Activated naive CD4-positive, alpha-beta T cell treated with anti-CD3 and anti-CD28 coated beads, Interleukin-2, amount 10 ng/mL, durations not matched to agents 7 days and 5 days (primary cell): ENCODE measurements around the gene FTH1.

ENCODE experiments used
- CTCF ChIA-PET: fragments of 350-600 bp; sonication (Branson Sonifier 250); formaldehyde crosslinking; loops from one replicate; lab custom pipeline; 2021; ENCODE audit warnings: antibody characterized with exemption; lab: Charles Lee
- DNase-seq: peaks from one replicate; pipeline ENCODE4 v3.0.0-alpha.2; 2020
- H3K27ac Mint-ChIP-seq: one replicate; pipeline ENCODE4 v1.8.0; 2021; ENCODE audit warnings: mild to moderate bottlenecking, moderate library complexity, mixed read lengths
- H3K27me3 Mint-ChIP-seq: one replicate; pipeline ENCODE4 v1.8.0; 2021; ENCODE audit warnings: mild to moderate bottlenecking, mixed read lengths
- H3K36me3 Mint-ChIP-seq: one replicate; pipeline ENCODE4 v1.8.0; 2021; ENCODE audit warnings: mixed read lengths
- H3K4me1 Mint-ChIP-seq: one replicate; pipeline ENCODE4 v1.8.0; 2021; ENCODE audit warnings: mixed read lengths
- H3K4me3 Mint-ChIP-seq: one replicate; pipeline ENCODE4 v1.8.0; 2021; ENCODE audit warnings: mild to moderate bottlenecking, moderate library complexity, mixed read lengths
- H3K9me3 Mint-ChIP-seq: one replicate; pipeline ENCODE4 v1.8.0; 2021; ENCODE audit warnings: mixed read lengths

Gene FTH1

GRCh38 chr11:61930933-61931332 lies 36.5 kb downstream of the FTH1 start:
- no peak overlapping the region for H3K4me3 Mint-ChIP-seq
- no peak overlapping the region for H3K27ac Mint-ChIP-seq
- CTCF ChIA-PET, result interaction anchor here (0.9 to 2.0 kb wide), 5 partner anchors 15 to 151 kb away, joined by 3 to 8 read pairs (median 4); no protein-coding TSS in a partner anchor
- peaks cover 28% of the 10 kb centered on the region for H3K27me3 Mint-ChIP-seq
- no peak for DNase-seq
- peaks cover under 1% of the 10 kb centered on the region for H3K9me3 Mint-ChIP-seq
- H3K4me1 Mint-ChIP-seq, result no peaks in the 10 kb centered on the region
- H3K36me3 Mint-ChIP-seq, result no peaks in the 10 kb centered on the region

DNA sequence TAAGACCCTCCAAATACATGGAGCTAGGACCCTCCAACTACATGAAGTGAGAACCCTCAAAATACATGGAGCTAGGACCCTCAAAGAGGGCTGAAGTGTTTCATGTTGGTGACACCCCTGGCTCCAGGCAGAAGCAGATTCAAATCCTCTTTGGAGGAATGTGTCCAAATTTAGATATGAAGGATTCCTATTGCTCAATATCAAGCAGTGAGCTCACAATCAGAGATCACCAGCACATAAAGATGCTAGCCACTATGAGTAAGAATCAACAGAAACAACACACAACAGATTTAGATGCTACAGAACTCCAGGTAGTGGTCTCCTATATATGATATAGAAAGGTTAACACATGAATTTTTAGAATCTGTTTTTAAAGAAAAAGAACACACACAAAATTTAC lies 38.8 kb downstream of the FTH1 start:
- no peaks in the 10 kb centered on the region for H3K9me3 Mint-ChIP-seq
- no peak overlapping the region for H3K27ac Mint-ChIP-seq
- H3K27me3 Mint-ChIP-seq, result peaks cover 45% of the 10 kb centered on the region
- H3K4me3 Mint-ChIP-seq, result no peak overlapping the region
- no peaks in the 10 kb centered on the region for H3K36me3 Mint-ChIP-seq
- no peaks in the 10 kb centered on the region for H3K4me1 Mint-ChIP-seq
- CTCF ChIA-PET, result interaction anchor here (1.2 to 1.7 kb wide), 4 partner anchors 19 to 153 kb away, joined by 3 to 10 read pairs (median 6); partner anchors contain the start of gene FEN1
- no peak for DNase-seq

DNA sequence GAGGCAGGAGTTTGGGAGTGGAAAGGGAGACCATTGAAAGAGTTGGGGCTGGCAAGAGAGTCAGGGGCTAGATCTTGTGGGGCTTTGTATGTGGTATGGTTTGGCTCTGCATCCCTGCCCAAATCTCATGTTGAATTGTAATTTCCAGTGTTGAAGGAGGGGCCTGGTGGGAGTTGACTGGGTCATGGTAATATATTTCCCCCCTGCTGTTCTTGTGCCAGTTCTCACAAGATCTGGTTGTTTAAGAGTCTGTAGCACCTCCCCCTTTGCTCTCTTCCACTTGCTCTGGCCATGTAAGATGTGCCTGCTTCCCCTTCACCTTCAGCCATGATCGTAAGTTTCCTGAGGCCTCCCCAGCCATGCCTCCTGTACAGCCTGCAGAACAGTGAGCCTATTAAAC lies 39.9 kb downstream of the FTH1 start:
- CTCF ChIA-PET, result no interaction called here
- DNase-seq, result no peak
- Mint-ChIP-seq H3K4me1 (no peaks in the 10 kb centered on the region), H3K27ac (no peak overlapping the region), H3K9me3 (no peaks in the 10 kb centered on the region), H3K27me3 (peaks cover 55% of the 10 kb centered on the region), H3K36me3 (no peaks in the 10 kb centered on the region), H3K4me3 (no peak overlapping the region)

DNA sequence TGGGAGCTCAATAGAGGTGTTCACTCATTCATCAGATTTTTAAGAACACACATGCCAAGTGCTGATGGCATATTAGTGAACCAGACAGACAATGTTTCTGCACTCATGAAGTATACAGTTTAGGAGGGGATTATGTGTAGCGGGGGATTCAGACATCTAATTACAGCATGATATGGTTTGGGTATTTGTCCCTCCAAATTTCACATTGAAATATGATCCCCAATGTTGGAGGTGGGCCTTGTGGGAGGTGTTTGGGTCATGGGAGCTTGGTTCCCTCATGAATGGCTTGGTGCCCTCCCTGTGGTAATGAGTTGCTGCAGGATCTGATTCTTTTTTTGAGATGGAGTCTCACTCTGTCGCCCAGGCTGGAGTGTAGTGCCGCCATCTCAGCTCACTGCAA lies 41.2 kb downstream of the FTH1 start:
- CTCF ChIA-PET, result interaction anchor here (1.0 to 2.3 kb wide), 3 partner anchors 28 to 182 kb away, joined by 3 to 9 read pairs (median 5); no protein-coding TSS in a partner anchor
- Mint-ChIP-seq H3K4me3 (no peak overlapping the region), H3K36me3 (no peaks in the 10 kb centered on the region), H3K4me1 (no peaks in the 10 kb centered on the region), H3K9me3 (no peaks in the 10 kb centered on the region), H3K27ac (no peak overlapping the region), H3K27me3 (peaks cover 54% of the 10 kb centered on the region)
- no peak for DNase-seq

DNA sequence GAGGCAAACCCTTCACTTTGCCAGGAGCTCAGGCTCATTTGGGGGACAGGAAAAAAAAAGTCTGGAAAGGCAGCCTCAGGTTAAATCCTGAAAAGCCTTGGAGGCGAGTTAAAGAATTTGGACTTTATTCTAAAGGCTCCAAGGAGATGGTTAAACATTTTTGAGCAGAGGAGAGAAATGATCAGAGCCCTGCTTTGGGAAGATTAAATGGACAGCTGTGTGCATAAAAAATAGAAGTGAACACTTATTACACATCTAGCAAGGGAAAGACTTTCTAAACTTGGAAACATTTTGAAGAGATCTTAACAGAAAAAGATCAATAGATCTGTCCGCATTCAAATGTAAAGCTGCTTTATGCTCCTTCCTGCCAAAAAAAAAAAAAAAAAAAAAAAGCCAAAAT lies 41.7 kb downstream of the FTH1 start:
- H3K27ac Mint-ChIP-seq, result no peak overlapping the region
- CTCF ChIA-PET, result interaction anchor here (1.0 to 2.3 kb wide), 3 partner anchors 28 to 182 kb away, joined by 3 to 9 read pairs (median 5); no protein-coding TSS in a partner anchor
- DNase-seq, result no peak
- H3K9me3 Mint-ChIP-seq, result no peaks in the 10 kb centered on the region
- H3K4me1 Mint-ChIP-seq, result no peaks in the 10 kb centered on the region
- H3K4me3 Mint-ChIP-seq, result no peak overlapping the region
- H3K27me3 Mint-ChIP-seq, result peaks cover 55% of the 10 kb centered on the region
- no peaks in the 10 kb centered on the region for H3K36me3 Mint-ChIP-seq

DNA sequence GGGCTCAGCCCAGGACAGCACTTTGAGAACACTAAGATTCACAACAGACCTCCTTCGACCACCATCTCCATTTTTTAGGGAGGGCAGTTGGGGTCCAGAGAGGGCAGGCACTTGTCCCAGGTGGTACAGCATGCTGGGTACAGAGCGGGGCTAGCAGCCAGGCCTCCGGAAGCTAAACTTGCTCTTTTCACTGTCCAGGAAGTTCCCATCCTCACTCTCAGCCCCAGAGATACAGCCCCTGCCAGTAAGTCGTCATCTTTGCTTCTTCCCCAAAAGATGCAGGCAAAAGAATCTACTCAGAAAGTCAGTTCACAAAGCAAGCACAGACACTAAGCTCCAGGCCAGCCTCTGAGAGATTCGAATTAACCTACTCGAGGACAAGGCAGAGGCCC lies 43.4 kb downstream of the FTH1 start:
- H3K9me3 Mint-ChIP-seq, result no peaks in the 10 kb centered on the region
- CTCF ChIA-PET, result interaction anchor here (1.7 kb wide), 1 partner anchor 184 kb away, joined by 6 read pairs; no protein-coding TSS in a partner anchor

DNA sequence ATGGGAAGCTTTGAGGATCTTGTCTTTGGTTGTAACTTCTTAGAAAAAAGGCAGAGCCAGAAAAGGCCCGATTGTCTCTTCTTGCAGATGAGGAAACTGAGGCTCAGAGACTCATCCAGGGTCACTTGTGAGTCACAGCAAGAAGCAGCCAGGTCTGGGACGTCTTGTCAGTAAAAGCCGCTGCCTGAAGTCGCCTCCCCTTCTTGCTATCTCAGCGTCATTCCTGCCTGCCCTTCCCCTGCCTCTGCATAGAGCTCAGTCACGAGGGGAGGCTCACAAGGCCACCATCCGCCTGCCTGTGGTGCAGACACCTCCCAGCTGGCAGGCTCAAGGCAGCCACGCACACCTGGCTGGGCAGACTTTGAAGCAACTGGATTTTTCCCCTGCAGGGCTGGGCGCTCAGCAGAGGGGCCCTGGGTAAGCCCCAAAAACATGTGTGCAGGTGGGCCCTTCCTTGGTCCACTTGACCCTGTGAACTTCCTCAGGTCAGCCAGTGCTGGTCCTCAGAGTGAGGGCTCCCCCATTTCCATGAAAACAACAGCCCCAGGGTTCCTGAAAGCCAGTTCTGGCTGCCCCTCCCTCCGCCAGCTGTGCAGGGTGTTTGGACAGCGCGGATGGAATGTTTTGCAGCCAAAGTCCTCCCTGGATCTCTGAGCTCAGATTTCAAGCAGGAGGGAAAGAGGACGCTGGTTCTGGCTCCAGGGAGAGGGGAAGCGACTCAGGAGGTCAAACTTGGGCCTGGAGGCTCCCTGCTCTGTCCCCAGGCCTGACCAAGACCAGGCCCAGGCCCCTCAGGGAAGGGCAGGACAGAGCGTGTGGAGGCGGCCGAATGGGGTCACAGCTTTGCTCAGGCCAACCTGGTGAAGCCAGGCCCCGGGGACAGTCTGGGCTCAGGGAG lies 44.0 kb downstream of the FTH1 start:
- Mint-ChIP-seq H3K4me1 (peaks cover under 1% of the 10 kb centered on the region), H3K9me3 (no peaks in the 10 kb centered on the region), H3K4me3 (no peak overlapping the region), H3K27ac (no peak overlapping the region), H3K36me3 (no peaks in the 10 kb centered on the region), H3K27me3 (peaks cover 76% of the 10 kb centered on the region)
- DNase-seq, result no peak
- CTCF ChIA-PET, result interaction anchor here (1.7 to 1.8 kb wide), 2 partner anchors 24 to 184 kb away, joined by 6 to 7 read pairs; no protein-coding TSS in a partner anchor

More for the DNA sequence above, 43.4 kb downstream of the FTH1 start:
- Mint-ChIP-seq H3K27ac (no peak overlapping the region), H3K27me3 (peaks cover 70% of the 10 kb centered on the region), H3K4me1 (no peaks in the 10 kb centered on the region), H3K36me3 (no peaks in the 10 kb centered on the region), H3K4me3 (no peak overlapping the region)
- no peak for DNase-seq

DNA sequence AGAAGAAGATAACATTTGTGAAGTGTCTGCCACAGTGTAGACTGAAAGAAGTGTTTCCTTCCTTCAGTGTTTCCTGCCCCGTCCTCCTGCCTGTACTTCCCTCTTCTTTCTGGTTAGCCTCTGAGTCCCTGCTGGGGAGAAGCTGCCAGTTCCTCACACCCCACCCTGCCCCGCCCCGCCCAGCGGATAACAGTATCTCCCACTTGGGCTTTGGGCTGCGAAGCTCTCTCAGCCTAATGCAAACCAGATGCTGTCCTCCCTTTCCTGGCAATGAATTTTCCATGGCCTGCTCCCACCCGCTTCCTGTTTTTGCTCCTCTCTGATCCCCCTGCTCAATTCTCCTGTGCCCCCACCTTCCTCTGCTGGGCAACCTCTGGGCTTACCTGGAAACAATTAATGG lies 44.9 kb downstream of the FTH1 start:
- peaks cover 9% of the 10 kb centered on the region for H3K4me1 Mint-ChIP-seq
- no peak overlapping the region for H3K4me3 Mint-ChIP-seq
- DNase-seq, result no peak
- no peaks in the 10 kb centered on the region for H3K36me3 Mint-ChIP-seq
- no peaks in the 10 kb centered on the region for H3K9me3 Mint-ChIP-seq
- no peak overlapping the region for H3K27ac Mint-ChIP-seq
- CTCF ChIA-PET, result interaction anchor here (1.8 kb wide), 1 partner anchor 24 kb away, joined by 7 read pairs; no protein-coding TSS in a partner anchor
- H3K27me3 Mint-ChIP-seq, result peaks cover 78% of the 10 kb centered on the region

GRCh38 chr11:61921446-61921845 lies 46.0 kb downstream of the FTH1 start:
- CTCF ChIA-PET, result no interaction called here
- Mint-ChIP-seq H3K27me3 (peaks cover 83% of the 10 kb centered on the region), H3K27ac (no peak overlapping the region), H3K36me3 (no peaks in the 10 kb centered on the region), H3K4me3 (no peak overlapping the region), H3K9me3 (no peaks in the 10 kb centered on the region), H3K4me1 (peaks cover 9% of the 10 kb centered on the region)
- DNase-seq, result no peak

- Mint-ChIP-seq H3K27me3 (peaks cover 90% of the 10 kb centered on the region), H3K9me3 (no peaks in the 10 kb centered on the region), H3K4me1 (peaks cover 9% of the 10 kb centered on the region), H3K27ac (no peak overlapping the region), H3K4me3 (no peak overlapping the region), H3K36me3 (no peaks in the 10 kb centered on the region)
- no peak for DNase-seq
- CTCF ChIA-PET, result interaction anchor here (1.1 to 1.4 kb wide), 2 partner anchors 10 to 161 kb away, joined by 3 to 4 read pairs; no protein-coding TSS in a partner anchor
Observed at GRCh38 chr11:61919705-61920631, 47.5 kb downstream of the FTH1 start.

- peaks cover 90% of the 10 kb centered on the region for H3K27me3 Mint-ChIP-seq
- no peak for DNase-seq
- no peaks in the 10 kb centered on the region for H3K9me3 Mint-ChIP-seq
- H3K4me3 Mint-ChIP-seq, result no peak overlapping the region
- CTCF ChIA-PET, result interaction anchor here (1.1 to 1.4 kb wide), 2 partner anchors 9 to 162 kb away, joined by 3 to 4 read pairs; no protein-coding TSS in a partner anchor
- H3K36me3 Mint-ChIP-seq, result no peaks in the 10 kb centered on the region
- H3K27ac Mint-ChIP-seq, result no peak overlapping the region
- H3K4me1 Mint-ChIP-seq, result peaks cover 9% of the 10 kb centered on the region
Observed at GRCh38 chr11:61918938-61919704, 48.3 kb downstream of the FTH1 start.

DNA sequence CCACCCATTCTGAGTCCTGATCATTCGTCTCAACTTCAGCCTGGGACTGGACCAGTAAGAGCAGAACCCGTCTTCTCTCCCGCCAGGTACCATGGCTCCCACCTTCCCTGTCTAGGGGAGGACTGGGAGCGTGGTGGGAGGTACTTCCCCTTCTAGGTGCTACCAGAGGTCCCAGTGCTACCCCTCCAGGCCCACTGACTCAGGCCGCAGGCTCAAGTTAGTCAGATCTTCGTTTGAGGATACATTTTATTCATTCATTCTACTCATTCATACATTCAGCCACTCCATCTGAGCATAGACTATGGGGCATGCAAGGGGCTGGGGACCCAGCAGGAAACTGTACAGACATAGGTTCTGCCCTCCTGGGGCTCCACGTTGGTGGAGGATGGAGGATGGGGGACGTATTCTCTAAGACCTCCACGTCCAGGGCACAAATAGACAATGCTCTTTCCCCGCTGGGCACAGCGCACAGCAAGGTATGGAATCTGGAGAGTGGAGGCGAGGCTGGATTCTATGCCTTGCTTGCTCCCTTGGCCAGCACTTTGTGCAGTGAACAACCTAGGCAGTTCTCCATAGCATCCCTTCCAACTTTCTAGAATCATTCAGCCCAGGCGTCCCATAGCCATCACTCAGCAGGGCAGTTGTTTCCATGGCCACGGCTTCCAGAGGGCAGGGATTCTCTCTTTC lies 49.0 kb downstream of the FTH1 start:
- H3K27ac Mint-ChIP-seq, result no peak overlapping the region
- no peaks in the 10 kb centered on the region for H3K36me3 Mint-ChIP-seq
- peak overlapping the region; percentile 58 for H3K4me3 Mint-ChIP-seq
- peaks cover 88% of the 10 kb centered on the region for H3K27me3 Mint-ChIP-seq
- no peak for DNase-seq
- H3K9me3 Mint-ChIP-seq, result no peaks in the 10 kb centered on the region
- H3K4me1 Mint-ChIP-seq, result peaks cover 9% of the 10 kb centered on the region
- CTCF ChIA-PET, result interaction anchor here (1.4 kb wide), 1 partner anchor 163 kb away, joined by 3 read pairs; no protein-coding TSS in a partner anchor
